ENCODE data around the gene CRB1. TPM values are rescaled to one million over a fixed set of nuclear protein-coding genes. Genes with fewer than 3 reads are reported as not detected.
A peak's percentile ranks its signal among the peaks of the same experiment; 100 is the strongest.

Gene CRB1
- polyA plus RNA-seq, 3 donors, result not detected

- no peaks in the 10 kb centered on the region for H3K36me3 Mint-ChIP-seq
- Histone ChIP-seq H3K4me3 (replicated peaks in 1 of 3; ENCODE audit: low read depth in 2 of 3, low read length in 3 of 3) (no peak overlapping the region), H2AFZ (ENCODE audit: insufficient read depth, low read depth, low read length, poor library complexity, severe bottlenecking) (no peak overlapping the region), H3K27ac (ENCODE audit: low read depth in 1 of 2, low read length in 2 of 2) (no peak overlapping the region), H3K4me2 (replicated peaks; ENCODE audit: extremely low read depth, low read length, poor library complexity, severe bottlenecking) (no peak overlapping the region), H3K9ac (ENCODE audit: insufficient read depth, low read length, poor library complexity, severe bottlenecking) (no peak overlapping the region), H3K79me2 (ENCODE audit: insufficient read depth, low read length) (no peaks in the 10 kb centered on the region), H3K4me1 (ENCODE audit: control insufficient read depth in 1 of 2, insufficient read depth in 2 of 2, low read length in 2 of 2) (no peaks in the 10 kb centered on the region), H3K9me3 (replicated peaks in 1 of 2; ENCODE audit: control insufficient read depth in 1 of 2, insufficient read depth in 1 of 2, low read length in 2 of 2) (no peaks in the 10 kb centered on the region), H4K20me1 (ENCODE audit: insufficient read depth, low read length) (no peaks in the 10 kb centered on the region), H3K36me3 (replicated peaks in 1 of 2; ENCODE audit: control insufficient read depth in 1 of 2, insufficient read depth in 2 of 2, low read length in 2 of 2) (no peaks in the 10 kb centered on the region), H3K27me3 (ENCODE audit: control insufficient read depth in 2 of 2, insufficient read depth in 2 of 2, low read length in 2 of 2) (no peaks in the 10 kb centered on the region)
- H3K27me3 Mint-ChIP-seq (ENCODE audit: low read depth in 3 of 3), result peaks cover 0 to 2% (median 0%) of the 10 kb centered on the region in 3 donors
- H3K4me3 Mint-ChIP-seq, result no peak overlapping the region
- intact Hi-C loops (cut with micrococcal nuclease), result no loop called here
- H3K27ac Mint-ChIP-seq, result no peak overlapping the region
- no peak for DNase-seq
- H3K4me1 Mint-ChIP-seq, result no peaks in the 10 kb centered on the region
- 83% methylated on average over 1 of the region's 1 CpG for WGBS (ENCODE audit: insufficient coverage)
- peaks cover 0 to 3% (median 0%) of the 10 kb centered on the region in 7 donors for H3K9me3 Mint-ChIP-seq
- TF ChIP-seq CTCF (IDR thresholded peaks at IDR 0.05), result no peak
Observed at GRCh38 chr1:197304638-197305200, 36.7 kb downstream of the CRB1 start.

DNA sequence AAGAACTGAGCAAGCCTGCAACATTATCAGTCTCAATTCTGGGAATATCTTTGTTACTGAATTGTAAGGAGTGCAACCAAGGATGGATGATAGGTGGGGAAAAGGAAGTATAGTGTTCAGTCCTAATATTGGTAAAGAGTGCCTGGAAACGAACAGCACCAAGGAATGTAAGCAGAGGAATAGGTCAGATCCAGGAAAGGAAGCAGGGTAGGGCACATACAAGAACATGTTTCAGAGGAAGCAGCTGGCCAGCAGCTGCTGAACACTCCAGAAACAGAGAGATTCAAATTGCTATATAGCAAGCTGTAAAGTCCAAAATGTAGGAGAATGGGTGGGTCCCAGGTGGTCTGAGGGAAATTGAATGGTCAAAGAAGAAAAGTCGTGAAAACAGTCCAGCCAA, 37.9 kb downstream of the CRB1 start:
- Histone ChIP-seq H3K9ac (ENCODE audit: insufficient read depth, low read length, poor library complexity, severe bottlenecking) (no peak overlapping the region), H3K36me3 (replicated peaks in 1 of 2; ENCODE audit: control insufficient read depth in 1 of 2, insufficient read depth in 2 of 2, low read length in 2 of 2) (no peaks in the 10 kb centered on the region), H3K27me3 (ENCODE audit: control insufficient read depth in 2 of 2, insufficient read depth in 2 of 2, low read length in 2 of 2) (no peaks in the 10 kb centered on the region), H3K27ac (ENCODE audit: low read depth in 1 of 2, low read length in 2 of 2) (no peak overlapping the region), H3K4me2 (replicated peaks; ENCODE audit: extremely low read depth, low read length, poor library complexity, severe bottlenecking) (no peak overlapping the region), H3K4me1 (ENCODE audit: control insufficient read depth in 1 of 2, insufficient read depth in 2 of 2, low read length in 2 of 2) (no peaks in the 10 kb centered on the region), H3K4me3 (replicated peaks in 1 of 3; ENCODE audit: low read depth in 2 of 3, low read length in 3 of 3) (no peak overlapping the region), H3K79me2 (ENCODE audit: insufficient read depth, low read length) (no peaks in the 10 kb centered on the region), H4K20me1 (ENCODE audit: insufficient read depth, low read length) (no peaks in the 10 kb centered on the region), H2AFZ (ENCODE audit: insufficient read depth, low read depth, low read length, poor library complexity, severe bottlenecking) (no peak overlapping the region), H3K9me3 (replicated peaks in 1 of 2; ENCODE audit: control insufficient read depth in 1 of 2, insufficient read depth in 1 of 2, low read length in 2 of 2) (no peaks in the 10 kb centered on the region)
- Mint-ChIP-seq H3K27me3 (ENCODE audit: low read depth in 3 of 3) (no peaks in the 10 kb centered on the region), H3K9me3 (peaks cover 0 to 3% (median 0%) of the 10 kb centered on the region in 7 donors), H3K27ac (peak overlapping the region in 1 of 7 donors; percentile 27), H3K4me1 (no peaks in the 10 kb centered on the region), H3K4me3 (no peak overlapping the region), H3K36me3 (no peaks in the 10 kb centered on the region)
- DNase-seq, result no peak
- intact Hi-C loops (cut with micrococcal nuclease), result no loop called here
- no peak for TF ChIP-seq CTCF (IDR thresholded peaks at IDR 0.05)
- 50% methylated on average over 1 of the region's 2 CpGs for WGBS (ENCODE audit: insufficient coverage)

Measured in CD14-positive monocyte (primary cell).